RWPE1 (cell line): ENCODE results near the gene RPF1.

Experiments
- CTCF ChIA-PET: fragments of 350-600 bp; sonication (Branson Sonifier 250); formaldehyde crosslinking; extraction: SDS; loops from one replicate; lab custom pipeline; 2021; lab: Yijun Ruan, JAX
- POLR2A ChIA-PET: fragments of 400-600 bp; formaldehyde crosslinking; extraction: SDS; loops from one replicate; lab custom pipeline; 2020; ENCODE audit warnings: antibody characterized with exemption; ENCODE audit not compliant: low non-redundant PET; lab: Yijun Ruan, JAX
- DNase-seq: peaks from one replicate; pipeline ENCODE4 v3.0.0; 2012; ENCODE audit warnings: low spot score
- H3K27ac ChIP-seq: fragments of 450-650 bp; 2 replicates; pipeline ENCODE4 v1.5.1; 2017
- TF ChIP-seq, protein P1 (sequence below): fragments of 450-650 bp; conservative IDR thresholded peaks from 2 replicates; pipeline ENCODE4 v1.5.1; 2017; ENCODE audit warnings: low read depth, mild to moderate bottlenecking

RPF1 gene, protein sequence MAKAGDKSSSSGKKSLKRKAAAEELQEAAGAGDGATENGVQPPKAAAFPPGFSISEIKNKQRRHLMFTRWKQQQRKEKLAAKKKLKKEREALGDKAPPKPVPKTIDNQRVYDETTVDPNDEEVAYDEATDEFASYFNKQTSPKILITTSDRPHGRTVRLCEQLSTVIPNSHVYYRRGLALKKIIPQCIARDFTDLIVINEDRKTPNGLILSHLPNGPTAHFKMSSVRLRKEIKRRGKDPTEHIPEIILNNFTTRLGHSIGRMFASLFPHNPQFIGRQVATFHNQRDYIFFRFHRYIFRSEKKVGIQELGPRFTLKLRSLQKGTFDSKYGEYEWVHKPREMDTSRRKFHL

DNA sequence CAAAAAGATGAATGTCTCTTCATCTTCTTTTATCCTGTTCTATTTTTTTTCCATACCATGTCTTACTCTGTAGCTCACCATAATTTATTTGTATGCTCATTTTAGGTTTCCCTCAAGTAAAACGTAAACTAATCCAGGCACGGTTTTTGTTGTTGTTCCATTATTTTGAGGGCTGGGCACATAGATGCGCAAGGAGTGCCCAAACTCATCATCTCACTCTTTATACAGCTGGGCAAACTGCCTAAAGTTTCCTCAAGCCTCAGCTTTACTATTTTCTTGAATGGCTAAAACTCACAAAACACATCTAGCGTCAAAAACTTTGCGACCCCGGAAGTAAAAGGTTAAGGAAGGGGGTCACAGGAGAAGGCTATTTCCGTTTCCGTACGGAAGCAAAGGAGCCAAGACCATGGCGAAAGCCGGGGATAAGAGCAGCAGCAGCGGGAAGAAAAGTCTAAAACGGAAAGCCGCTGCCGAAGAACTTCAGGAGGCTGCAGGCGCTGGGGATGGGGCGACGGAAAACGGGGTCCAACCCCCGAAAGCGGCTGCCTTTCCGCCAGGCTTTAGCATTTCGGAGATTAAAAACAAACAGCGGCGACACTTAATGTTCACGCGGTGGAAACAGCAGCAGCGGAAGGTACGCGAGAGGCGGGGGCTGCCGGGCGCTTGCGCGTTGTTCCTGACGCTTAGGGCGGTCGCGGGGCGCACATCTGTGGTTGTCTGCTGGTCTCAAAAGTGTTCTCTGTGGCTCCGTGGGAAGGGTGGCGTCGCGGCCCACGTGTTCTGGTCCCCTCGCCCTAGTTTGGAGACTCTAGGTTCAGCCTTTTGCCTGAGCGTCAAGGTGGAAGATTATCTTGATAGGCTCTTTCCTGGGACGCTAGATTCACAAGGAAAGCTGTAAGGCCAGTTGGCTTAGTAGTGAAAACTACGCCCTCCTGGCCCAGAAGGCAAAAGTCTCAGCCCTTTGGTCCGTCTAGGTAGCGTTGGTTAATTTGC lies at the start of gene RPF1:
RPF1 (plus strand) TSS at position 391 of the 993 bp plus-strand sequence; CDS start at position 407, 16 bp downstream.
- TF ChIP-seq, protein P1, sequence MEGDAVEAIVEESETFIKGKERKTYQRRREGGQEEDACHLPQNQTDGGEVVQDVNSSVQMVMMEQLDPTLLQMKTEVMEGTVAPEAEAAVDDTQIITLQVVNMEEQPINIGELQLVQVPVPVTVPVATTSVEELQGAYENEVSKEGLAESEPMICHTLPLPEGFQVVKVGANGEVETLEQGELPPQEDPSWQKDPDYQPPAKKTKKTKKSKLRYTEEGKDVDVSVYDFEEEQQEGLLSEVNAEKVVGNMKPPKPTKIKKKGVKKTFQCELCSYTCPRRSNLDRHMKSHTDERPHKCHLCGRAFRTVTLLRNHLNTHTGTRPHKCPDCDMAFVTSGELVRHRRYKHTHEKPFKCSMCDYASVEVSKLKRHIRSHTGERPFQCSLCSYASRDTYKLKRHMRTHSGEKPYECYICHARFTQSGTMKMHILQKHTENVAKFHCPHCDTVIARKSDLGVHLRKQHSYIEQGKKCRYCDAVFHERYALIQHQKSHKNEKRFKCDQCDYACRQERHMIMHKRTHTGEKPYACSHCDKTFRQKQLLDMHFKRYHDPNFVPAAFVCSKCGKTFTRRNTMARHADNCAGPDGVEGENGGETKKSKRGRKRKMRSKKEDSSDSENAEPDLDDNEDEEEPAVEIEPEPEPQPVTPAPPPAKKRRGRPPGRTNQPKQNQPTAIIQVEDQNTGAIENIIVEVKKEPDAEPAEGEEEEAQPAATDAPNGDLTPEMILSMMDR: no peak
- ChIA-PET POLR2A (no interaction called here), CTCF (interaction anchor here (0.6 kb wide), 2 partner anchors 214 to 375 kb away, joined by 3 read pairs; no protein-coding TSS in a partner anchor)
- peak; percentile 71 for DNase-seq
- peak within 1 kb of the TSS; percentile 91 for H3K27ac ChIP-seq

DNA sequence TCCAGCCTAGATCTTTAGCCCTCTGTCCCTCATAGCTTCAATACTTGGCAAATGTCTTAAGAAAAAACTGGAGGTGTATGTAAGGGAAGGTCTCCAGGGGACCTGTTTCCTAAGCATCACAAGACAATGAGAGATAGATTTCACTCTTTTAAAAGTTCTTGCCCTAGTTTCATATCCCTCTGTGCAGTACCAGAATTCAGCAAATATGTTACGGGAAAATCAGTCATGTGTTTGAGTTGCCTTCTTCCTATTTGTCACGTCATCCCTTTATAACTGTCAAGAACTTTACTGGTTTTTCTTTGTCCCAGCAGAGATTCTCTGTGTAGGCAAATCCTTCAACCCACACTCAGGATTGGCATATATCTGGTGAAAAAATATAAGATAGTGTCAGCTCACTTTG lies 48.5 kb upstream of the RPF1 start:
- TF ChIP-seq, protein P1: no peak
- no peak for DNase-seq
- CTCF ChIA-PET: interaction anchor here (0.5 kb wide), 1 partner anchor 290 kb away, joined by 5 read pairs; no protein-coding TSS in a partner anchor
- H3K27ac ChIP-seq: no peak overlapping the region
- POLR2A ChIA-PET: no interaction called here

DNA sequence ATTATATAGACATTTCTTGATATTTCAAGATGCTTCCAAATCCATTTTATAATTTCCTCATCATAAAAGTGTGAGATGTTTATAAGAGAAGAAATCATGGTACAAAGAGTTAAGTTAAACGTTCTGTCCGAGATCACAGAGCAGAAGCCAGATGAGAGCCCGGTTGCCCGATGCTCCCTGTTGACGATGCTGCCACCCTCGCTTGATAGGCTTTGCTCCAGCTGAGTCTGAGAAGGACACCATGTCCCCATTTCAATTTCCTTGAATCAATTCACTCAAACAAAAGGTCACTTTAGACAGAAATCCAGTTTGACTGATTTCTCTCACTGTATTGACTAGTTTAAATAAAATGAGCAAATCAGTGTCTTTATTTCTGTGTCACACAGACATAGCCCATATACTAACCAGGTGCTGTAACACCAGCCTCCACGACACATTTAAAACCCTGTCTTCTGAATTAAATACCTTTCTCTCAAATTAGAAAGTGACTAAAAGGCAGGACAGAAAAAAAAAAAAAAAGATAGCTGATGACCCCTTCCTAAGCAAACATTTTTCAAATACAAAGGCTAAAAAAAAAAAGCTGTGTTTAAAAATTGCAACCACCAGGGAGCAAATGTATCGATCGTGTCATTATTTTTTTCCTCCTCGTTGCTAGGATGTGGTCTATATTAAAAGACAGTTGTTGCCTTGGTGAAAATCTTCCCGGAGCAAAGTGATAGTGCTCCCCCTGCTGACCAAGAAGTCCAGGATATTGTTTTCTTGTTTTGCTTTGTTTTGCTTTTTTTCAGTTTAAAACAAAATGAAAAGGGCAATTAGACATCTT lies 45.6 kb upstream of the RPF1 start:
- POLR2A ChIA-PET: no interaction called here
- H3K27ac ChIP-seq: no peak overlapping the region
- TF ChIP-seq, protein P1: peak; percentile 79

DNA sequence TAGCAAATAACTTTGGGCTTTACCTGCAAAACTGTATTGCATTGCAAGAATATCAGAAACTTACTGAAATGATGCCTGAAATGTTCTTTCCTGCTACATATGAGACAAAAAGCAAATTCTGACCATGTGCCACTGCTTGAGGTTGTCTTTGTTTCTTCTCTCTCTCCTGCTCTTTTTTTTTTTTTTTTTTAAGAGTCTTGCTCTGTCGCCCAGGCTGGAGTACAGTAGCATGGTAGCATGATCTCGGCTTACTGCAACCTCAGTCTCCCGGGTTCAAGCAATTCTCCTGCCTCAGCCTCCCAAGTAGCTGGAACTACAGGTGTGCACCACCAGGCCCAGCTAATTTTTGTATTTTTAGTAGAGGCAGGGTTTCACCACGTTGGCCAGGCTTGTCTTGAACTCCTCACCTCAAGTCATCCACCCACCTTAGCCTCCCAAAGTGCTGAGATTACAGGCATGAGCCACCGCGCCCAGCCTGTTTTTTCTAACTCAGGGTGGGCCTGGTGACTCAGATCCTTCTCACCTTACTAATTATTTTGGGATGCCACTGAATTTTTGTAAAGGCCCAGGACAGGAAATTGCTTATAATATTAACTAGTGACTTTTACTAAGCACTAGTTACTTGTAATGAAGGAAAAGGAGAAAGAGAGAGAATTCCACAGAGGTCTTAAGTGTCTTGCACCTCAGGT lies 44.8 kb upstream of the RPF1 start:
- TF ChIP-seq, protein P1: peak; percentile 31; the same call in 1 of the 2 replicates
- ChIA-PET CTCF (interaction anchor here (0.6 to 3.1 kb wide), 12 partner anchors 13 to 623 kb away, joined by 3 to 12 read pairs (median 4); no protein-coding TSS in a partner anchor), POLR2A (no interaction called here)
- no peak overlapping the region for H3K27ac ChIP-seq
- no peak for DNase-seq

More for the DNA sequence above, 45.6 kb upstream of the RPF1 start:
- CTCF ChIA-PET: interaction anchor here (0.5 to 3.1 kb wide), 12 partner anchors 14 to 575 kb away, joined by 3 to 12 read pairs (median 4); no protein-coding TSS in a partner anchor
- DNase-seq: peak; percentile 59

DNA sequence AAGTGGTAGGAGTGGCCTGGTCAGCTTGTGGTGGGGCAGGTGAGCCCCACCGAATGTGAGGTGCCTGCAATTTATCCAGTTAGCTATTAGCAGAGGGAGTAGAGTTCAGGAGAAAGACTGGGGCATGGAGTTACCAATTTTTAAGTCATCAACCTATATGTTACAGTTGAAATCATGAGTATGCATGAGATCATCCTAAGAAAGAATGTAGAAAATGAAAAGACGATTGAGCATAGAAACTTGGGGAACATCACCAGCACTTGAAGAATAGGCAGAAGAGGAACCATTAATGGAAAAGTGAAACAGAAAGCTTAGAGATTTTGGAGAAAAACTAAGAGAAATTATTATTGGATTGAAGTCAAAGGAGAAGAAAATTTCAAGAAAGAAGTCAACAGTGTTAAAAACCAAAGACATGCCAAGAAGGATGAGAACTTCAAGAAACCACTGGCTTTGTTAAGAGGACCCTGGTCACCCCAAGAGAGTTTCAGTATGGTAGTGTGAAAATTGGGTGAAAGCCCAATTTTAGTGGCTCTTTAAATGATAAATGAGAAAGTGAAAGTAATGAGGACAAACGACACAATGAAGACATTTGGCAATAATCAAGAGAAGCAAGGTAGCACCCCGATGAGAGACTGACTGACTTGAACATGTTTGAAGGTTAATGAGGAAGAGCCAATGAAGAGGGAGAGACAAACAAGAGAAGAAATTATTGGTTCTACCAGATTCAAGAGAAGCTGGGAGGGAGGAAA lies 44.1 kb upstream of the RPF1 start:
- POLR2A ChIA-PET: no interaction called here
- no peak for DNase-seq
- CTCF ChIA-PET: interaction anchor here (0.6 to 1.3 kb wide), 6 partner anchors 242 to 622 kb away, joined by 3 to 7 read pairs (median 4); no protein-coding TSS in a partner anchor
- TF ChIP-seq, protein P1: no peak
- H3K27ac ChIP-seq: no peak overlapping the region
